Measurements from ENCODE around the gene ARRDC5.

- TF ChIP-seq CTCF (conservative IDR thresholded peaks at IDR 0.05 in 1 of 2, IDR thresholded peaks at IDR 0.05 in 1 of 2; ENCODE audit: low read depth in 1 of 2, low read length in 2 of 2) (no peak), EZH2 (IDR thresholded peaks at IDR 0.05; ENCODE audit: low read length, missing control alignments) (no peak)
These were observed 55.3 kb downstream of the ARRDC5 start for GRCh38 chr19:4847190-4847973.
